Measurements from ENCODE around the gene CAV2.

Gene CAV2

DNA sequence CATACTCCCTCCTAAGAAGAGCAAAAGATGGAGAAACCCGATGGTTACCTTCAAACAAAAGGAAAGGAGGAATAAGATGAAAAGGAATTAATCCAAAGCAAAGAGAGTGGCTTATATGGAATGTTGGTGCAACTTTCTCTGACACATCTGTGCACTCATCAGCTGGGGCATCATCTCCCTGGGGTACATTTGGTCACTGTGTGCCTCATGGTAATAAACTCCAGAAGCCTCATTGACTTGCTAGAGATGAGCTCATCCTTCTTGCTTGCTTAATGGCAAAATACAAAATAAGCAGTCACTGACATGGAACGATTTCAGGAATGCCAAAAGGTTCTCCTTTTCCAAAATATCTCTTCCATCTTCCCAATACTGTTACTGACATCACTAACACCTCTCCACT lies 47.8 kb downstream of the CAV2 start:
- in situ Hi-C loops (cut with HindIII; ENCODE audit: low sequenced_read_pairs), result no loop called here
- no peak for DNase-seq (ENCODE audit: low read depth)
- no peak overlapping the region for H3K4me3 ChIP-seq (ENCODE audit: low read depth, low read length)

DNA sequence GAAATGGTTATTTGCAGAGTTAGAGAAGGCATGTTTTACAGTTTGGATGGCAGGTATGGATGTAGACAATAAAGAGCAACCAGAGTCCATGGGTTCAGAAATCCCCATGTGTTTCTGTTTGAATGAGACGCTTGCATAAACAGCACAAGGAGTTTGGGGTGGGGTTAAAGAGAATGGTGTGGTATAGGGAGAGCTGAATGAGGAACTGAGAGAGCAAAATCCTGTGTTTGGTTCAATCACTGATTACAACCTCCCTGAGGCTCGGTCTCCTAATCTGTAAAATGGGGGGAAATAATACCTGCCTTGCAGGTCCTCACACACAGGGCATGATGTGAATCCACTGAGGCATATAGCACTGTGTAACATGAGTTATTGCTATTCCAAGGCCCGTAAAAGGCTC lies 49.0 kb downstream of the CAV2 start:
- TF ChIP-seq, protein P1, sequence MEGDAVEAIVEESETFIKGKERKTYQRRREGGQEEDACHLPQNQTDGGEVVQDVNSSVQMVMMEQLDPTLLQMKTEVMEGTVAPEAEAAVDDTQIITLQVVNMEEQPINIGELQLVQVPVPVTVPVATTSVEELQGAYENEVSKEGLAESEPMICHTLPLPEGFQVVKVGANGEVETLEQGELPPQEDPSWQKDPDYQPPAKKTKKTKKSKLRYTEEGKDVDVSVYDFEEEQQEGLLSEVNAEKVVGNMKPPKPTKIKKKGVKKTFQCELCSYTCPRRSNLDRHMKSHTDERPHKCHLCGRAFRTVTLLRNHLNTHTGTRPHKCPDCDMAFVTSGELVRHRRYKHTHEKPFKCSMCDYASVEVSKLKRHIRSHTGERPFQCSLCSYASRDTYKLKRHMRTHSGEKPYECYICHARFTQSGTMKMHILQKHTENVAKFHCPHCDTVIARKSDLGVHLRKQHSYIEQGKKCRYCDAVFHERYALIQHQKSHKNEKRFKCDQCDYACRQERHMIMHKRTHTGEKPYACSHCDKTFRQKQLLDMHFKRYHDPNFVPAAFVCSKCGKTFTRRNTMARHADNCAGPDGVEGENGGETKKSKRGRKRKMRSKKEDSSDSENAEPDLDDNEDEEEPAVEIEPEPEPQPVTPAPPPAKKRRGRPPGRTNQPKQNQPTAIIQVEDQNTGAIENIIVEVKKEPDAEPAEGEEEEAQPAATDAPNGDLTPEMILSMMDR (IDR thresholded peaks at IDR 0.05; ENCODE audit: low read depth, low read length, missing control alignments), result no peak
- H3K4me3 ChIP-seq (ENCODE audit: low read depth, low read length), result no peak overlapping the region
- DNase-seq (ENCODE audit: low read depth), result no peak
- in situ Hi-C loops (cut with HindIII; ENCODE audit: low sequenced_read_pairs), result no loop called here

More for the DNA sequence above, 47.8 kb downstream of the CAV2 start:
- TF ChIP-seq, protein P1 (IDR thresholded peaks at IDR 0.05; ENCODE audit: low read depth, low read length, missing control alignments), result no peak

- in situ Hi-C loops (cut with HindIII; ENCODE audit: low sequenced_read_pairs), result no loop called here
- TF ChIP-seq, protein P1 (IDR thresholded peaks at IDR 0.05; ENCODE audit: low read depth, low read length, missing control alignments), result no peak
- no peak overlapping the region for H3K4me3 ChIP-seq (ENCODE audit: low read depth, low read length)
- DNase-seq (ENCODE audit: low read depth), result no peak
Observed at GRCh38 chr7:116549370-116549769, 49.8 kb downstream of the CAV2 start.

DNA sequence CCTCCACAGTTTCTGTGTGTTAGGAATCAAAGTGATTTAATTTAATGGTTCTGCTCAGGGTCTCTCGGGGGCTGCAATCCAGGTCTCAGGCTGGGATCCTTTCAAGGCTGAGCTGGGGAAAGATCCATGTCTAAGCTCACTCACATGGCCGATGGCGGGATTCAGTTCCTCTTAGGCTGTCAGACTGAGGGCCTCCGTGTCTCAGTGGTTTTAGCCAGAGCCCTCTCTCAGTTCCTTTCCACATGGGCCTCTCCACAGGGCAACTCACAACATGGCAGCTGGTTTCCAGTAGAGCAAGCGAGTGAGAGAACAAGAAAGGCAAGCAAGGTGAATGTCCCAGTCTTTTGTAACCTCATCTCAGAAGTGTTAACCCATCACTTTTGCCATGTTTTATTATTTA lies 52.2 kb downstream of the CAV2 start:
- no peak for DNase-seq (ENCODE audit: low read depth)
- H3K4me3 ChIP-seq (ENCODE audit: low read depth, low read length), result no peak overlapping the region
- TF ChIP-seq, protein P1 (IDR thresholded peaks at IDR 0.05; ENCODE audit: low read depth, low read length, missing control alignments), result no peak
- in situ Hi-C loops (cut with HindIII; ENCODE audit: low sequenced_read_pairs), result no loop called here

DNA sequence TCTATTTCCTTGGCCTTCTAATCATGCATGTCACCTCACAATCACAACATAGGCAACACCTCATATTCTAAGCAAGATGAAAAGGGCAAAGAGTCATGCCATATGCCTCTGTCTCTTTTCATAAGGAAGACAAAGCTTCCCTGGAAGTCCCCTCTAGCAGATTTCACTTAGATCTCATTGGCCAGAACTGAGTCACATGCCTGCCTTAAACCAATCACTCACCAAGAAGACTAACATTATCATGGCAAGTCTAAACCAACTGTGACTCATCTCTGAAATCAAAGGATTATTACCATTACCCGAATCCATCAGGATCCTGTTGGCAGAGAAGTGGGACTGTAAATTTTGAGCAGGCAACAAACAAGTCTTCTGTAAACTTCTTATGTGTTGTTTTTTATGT lies 53.1 kb downstream of the CAV2 start:
- TF ChIP-seq, protein P1 (IDR thresholded peaks at IDR 0.05; ENCODE audit: low read depth, low read length, missing control alignments), result no peak
- H3K4me3 ChIP-seq (ENCODE audit: low read depth, low read length), result no peak overlapping the region
- DNase-seq (ENCODE audit: low read depth), result no peak
- in situ Hi-C loops (cut with HindIII; ENCODE audit: low sequenced_read_pairs), result no loop called here

- H3K4me3 ChIP-seq (ENCODE audit: low read depth, low read length), result no peak overlapping the region
- TF ChIP-seq, protein P1 (IDR thresholded peaks at IDR 0.05; ENCODE audit: low read depth, low read length, missing control alignments), result no peak
- in situ Hi-C loops (cut with HindIII; ENCODE audit: low sequenced_read_pairs), result no loop called here
- DNase-seq (ENCODE audit: low read depth), result no peak
Observed at GRCh38 chr7:116553168-116553964, 53.8 kb downstream of the CAV2 start.
